Body of pancreas (tissue), 4 donors: ENCODE results near the gene KIAA1191. TPM values are rescaled to one million over a fixed set of nuclear protein-coding genes. Genes with fewer than 3 reads are reported as not detected.

ENCODE experiments used
- ATAC-seq: fragments of 150-250 bp; one replicate; pipeline ENCODE4 v1.9.1; 2016
- DNase-seq, 4 donors: peaks; one replicate each; pipeline ENCODE4 v3.0.0-alpha.2; 2019
- H3K27ac ChIP-seq, 4 donors: fragments of 200-600 bp; sonication (generic); 1 replicate in 3 of 4; 2 replicates in 1 of 4; pipeline versions ENCODE4 v1.5.1 to v1.6.1; 2016 to 2019; ENCODE audit warnings: mild to moderate bottlenecking in 1 of 4, mixed read lengths in 1 of 4, moderate library complexity in 1 of 4
- H3K27me3 ChIP-seq, 2 donors: fragments of 200-600 bp; sonication (generic); one replicate each; pipeline ENCODE4 v1.6.0; 2016; ENCODE audit warnings: mild to moderate bottlenecking in 1 of 2
- H3K36me3 ChIP-seq, 2 donors: fragments of 200-600 bp; sonication (generic); replicated peaks in 1 of 2; 2 replicates each; pipeline ENCODE4 v1.5.1; 2016; ENCODE audit warnings: low read depth in 2 of 2; ENCODE audit not compliant: insufficient read depth in 1 of 2
- H3K4me1 ChIP-seq: fragments of 200-600 bp; sonication (generic); one replicate; pipeline ENCODE4 v1.6.0; 2016
- H3K4me3 ChIP-seq, 2 donors: fragments of 200-600 bp; sonication (generic); 1 replicate in 1 of 2; 2 replicates in 1 of 2; pipeline ENCODE4 v1.5.1; 2016 to 2019
- H3K9me3 ChIP-seq, 3 donors: fragments of 200-600 bp; sonication (generic); 1 replicate in 2 of 3; 2 replicates in 1 of 3; pipeline ENCODE4 v1.5.1; 2016
- POLR2A ChIP-seq, 3 donors: fragments of 450-650 bp; IDR thresholded peaks; one replicate each; pipeline ENCODE4 v1.6.1; 2016; ENCODE audit warnings: antibody characterized with exemption in 3 of 3, mild to moderate bottlenecking in 2 of 3
- WGBS, 2 donors: methylation state at CpG; one replicate each; pipeline ENCODE4 v1.1.5; 2017; 5-methylcytosine and 5-hydroxymethylcytosine counted together
- intact Hi-C: fragments of 100-400 bp; cut with DNase I; formaldehyde crosslinking; loops from one replicate; pipeline ENCODE4 v1.15.1; 2023
- total RNA-seq, 2 donors: library from RNA; depleted of rRNA; stranded (reverse); fragments of >200 nt; gene quantifications; one replicate each; pipeline ENCODE4 v1.1.0, GENCODE V29; 2016
- TF ChIP-seq, protein P1 (sequence below), 7 experiments: fragments of 450-650 bp in 4 of 7; fragments of 200-600 bp in 3 of 7; sonication (generic) in 3 of 7; IDR thresholded peaks; one replicate each; pipeline ENCODE4 v1.5.1; 2016 to 2019; ENCODE audit warnings: antibody characterized with exemption in 7 of 7

The KIAA1191 gene
- total RNA-seq, 2 donors from 2014 or later = 56.0 to 110 TPM

DNA sequence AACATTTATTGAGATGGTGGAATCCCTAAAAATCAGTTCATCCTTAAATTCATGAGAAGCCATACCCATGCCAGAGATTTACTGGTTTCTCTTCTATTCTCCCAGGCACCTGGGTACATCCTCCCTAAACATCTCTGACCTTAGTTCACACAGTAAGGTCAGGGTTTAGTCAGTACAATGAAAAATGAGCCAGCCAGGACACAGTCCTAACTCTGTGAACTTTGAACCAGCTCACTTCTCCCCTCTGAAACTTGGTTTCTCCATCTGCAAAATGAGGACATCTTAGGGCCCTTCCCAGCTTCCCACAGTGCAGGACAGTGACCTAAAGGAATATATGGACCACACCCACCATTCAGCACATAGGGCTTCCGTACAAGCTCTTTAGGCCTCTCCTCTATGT is 24.9 kb upstream of the KIAA1191 start:
- DNase-seq (no peak), ATAC-seq (no peak)
- Histone ChIP-seq H3K4me3 (no peak overlapping the region), H3K27me3 (no peaks in the 10 kb centered on the region), H3K9me3 (no peaks in the 10 kb centered on the region), H3K36me3 (peaks cover 0 to 15% of the 10 kb centered on the region in 2 donors), H3K4me1 (peaks cover 29% of the 10 kb centered on the region), H3K27ac (no peak overlapping the region)
- TF ChIP-seq, protein P1, sequence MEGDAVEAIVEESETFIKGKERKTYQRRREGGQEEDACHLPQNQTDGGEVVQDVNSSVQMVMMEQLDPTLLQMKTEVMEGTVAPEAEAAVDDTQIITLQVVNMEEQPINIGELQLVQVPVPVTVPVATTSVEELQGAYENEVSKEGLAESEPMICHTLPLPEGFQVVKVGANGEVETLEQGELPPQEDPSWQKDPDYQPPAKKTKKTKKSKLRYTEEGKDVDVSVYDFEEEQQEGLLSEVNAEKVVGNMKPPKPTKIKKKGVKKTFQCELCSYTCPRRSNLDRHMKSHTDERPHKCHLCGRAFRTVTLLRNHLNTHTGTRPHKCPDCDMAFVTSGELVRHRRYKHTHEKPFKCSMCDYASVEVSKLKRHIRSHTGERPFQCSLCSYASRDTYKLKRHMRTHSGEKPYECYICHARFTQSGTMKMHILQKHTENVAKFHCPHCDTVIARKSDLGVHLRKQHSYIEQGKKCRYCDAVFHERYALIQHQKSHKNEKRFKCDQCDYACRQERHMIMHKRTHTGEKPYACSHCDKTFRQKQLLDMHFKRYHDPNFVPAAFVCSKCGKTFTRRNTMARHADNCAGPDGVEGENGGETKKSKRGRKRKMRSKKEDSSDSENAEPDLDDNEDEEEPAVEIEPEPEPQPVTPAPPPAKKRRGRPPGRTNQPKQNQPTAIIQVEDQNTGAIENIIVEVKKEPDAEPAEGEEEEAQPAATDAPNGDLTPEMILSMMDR (IDR thresholded peaks at IDR 0.05) = no peak
- no peak for TF ChIP-seq POLR2A (IDR thresholded peaks at IDR 0.05)
- intact Hi-C loops = no loop called here
- WGBS, 2 donors = 88 to 93% methylated on average over 1 of the region's 1 CpG

DNA sequence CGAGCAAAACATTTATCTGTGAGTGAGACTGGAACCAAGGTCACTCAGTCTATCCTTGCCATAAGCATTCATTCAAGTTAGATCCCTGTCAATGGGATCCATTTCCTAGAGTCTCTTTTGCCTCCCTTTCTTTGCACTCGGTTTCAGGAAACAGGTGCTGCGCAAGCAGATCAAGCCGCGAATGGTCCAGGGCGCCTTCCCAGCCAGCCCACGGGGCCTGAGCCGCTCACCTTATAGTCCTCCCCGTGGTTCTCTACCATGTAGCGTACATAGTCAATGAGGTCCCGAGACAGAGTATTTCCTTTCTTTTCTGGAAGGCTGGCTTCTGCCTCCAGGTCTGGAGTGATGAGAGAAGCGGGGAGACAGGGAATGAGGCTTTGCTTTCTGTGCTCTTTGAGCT is 23.4 kb upstream of the KIAA1191 start:
- whole genome bisulfite sequencing, 2 donors = 88 to 92% methylated on average over 12 of the region's 12 CpGs
- no peak overlapping the region for H3K27ac ChIP-seq
- intact Hi-C loops = no loop called here
- no peaks in the 10 kb centered on the region for H3K27me3 ChIP-seq
- TF ChIP-seq POLR2A (IDR thresholded peaks at IDR 0.05) = no peak
- TF ChIP-seq, protein P1 (IDR thresholded peaks at IDR 0.05) = no peak
- ATAC-seq (no peak), DNase-seq (no peak)
- H3K4me1 ChIP-seq = peaks cover 23% of the 10 kb centered on the region
- peaks cover 0 to 15% of the 10 kb centered on the region in 2 donors for H3K36me3 ChIP-seq
- H3K4me3 ChIP-seq = no peak overlapping the region
- H3K9me3 ChIP-seq = no peaks in the 10 kb centered on the region

DNA sequence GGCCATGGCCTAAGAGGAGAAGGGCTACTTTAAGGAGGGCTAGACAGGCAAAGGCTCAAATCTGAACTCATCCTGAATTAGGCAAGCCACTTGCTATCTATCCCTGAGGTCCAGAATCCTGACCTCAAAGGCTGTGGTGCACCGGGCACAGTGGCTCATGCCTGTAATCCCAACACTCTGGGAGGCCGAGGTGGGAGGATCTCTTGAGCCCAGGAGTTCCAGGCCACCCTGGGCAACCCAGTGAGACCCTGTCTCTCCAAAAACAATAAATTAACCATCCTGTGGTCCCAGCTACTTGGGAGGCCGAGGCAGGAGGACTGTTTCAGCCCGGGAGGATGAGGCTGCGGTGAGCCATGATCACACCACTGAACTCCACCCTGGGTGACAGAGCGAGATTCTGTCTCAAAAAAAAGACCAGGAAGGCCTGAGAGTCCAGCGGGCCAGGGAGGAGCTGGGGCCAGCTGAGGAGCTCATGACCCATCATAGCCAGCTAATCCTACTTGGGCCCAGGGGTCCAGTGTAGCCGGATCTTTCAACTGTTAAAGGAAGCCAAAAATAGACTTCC is 22.9 kb upstream of the KIAA1191 start:
- Histone ChIP-seq H3K27ac (no peak overlapping the region), H3K9me3 (no peaks in the 10 kb centered on the region), H3K27me3 (no peaks in the 10 kb centered on the region), H3K4me3 (no peak overlapping the region), H3K4me1 (peaks cover 18% of the 10 kb centered on the region), H3K36me3 (peaks cover 0 to 15% of the 10 kb centered on the region in 2 donors)
- intact Hi-C loops = no loop called here
- TF ChIP-seq POLR2A (IDR thresholded peaks at IDR 0.05) = no peak
- TF ChIP-seq, protein P1 (IDR thresholded peaks at IDR 0.05) = no peak
- 92 to 100% methylated on average over 3 to 8 of the region's 8 CpGs for WGBS, 2 donors
- DNase-seq = no peak
- no peak for ATAC-seq

DNA sequence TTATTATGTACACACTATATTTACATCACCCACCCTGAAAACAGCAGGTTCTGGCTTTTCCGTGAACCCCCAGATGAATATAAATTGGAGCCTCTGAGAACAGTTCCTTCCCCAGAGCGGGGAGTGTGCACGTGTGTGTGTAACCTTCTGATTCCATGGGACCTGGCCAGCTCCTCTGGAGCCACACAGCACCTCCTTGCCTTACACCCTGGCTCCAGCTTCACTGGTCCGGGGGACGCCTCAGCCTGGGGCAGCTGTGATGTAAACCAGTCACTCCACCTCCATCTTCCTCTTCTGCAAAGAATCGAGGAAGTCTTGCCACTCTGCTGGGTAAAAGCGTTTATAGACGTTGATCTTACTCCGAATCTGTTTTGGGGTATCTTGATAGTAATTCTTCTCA is 22.4 kb upstream of the KIAA1191 start:
- Histone ChIP-seq H3K36me3 (peaks cover 0 to 15% of the 10 kb centered on the region in 2 donors), H3K4me1 (peaks cover 17% of the 10 kb centered on the region), H3K27me3 (no peaks in the 10 kb centered on the region), H3K27ac (no peak overlapping the region), H3K9me3 (no peaks in the 10 kb centered on the region), H3K4me3 (no peak overlapping the region)
- no peak for DNase-seq
- WGBS, 2 donors = 80% methylated on average over 9 of the region's 9 CpGs
- ATAC-seq = no peak
- TF ChIP-seq, protein P1 (IDR thresholded peaks at IDR 0.05) = no peak
- TF ChIP-seq POLR2A (IDR thresholded peaks at IDR 0.05) = no peak
- intact Hi-C loops = no loop called here

DNA sequence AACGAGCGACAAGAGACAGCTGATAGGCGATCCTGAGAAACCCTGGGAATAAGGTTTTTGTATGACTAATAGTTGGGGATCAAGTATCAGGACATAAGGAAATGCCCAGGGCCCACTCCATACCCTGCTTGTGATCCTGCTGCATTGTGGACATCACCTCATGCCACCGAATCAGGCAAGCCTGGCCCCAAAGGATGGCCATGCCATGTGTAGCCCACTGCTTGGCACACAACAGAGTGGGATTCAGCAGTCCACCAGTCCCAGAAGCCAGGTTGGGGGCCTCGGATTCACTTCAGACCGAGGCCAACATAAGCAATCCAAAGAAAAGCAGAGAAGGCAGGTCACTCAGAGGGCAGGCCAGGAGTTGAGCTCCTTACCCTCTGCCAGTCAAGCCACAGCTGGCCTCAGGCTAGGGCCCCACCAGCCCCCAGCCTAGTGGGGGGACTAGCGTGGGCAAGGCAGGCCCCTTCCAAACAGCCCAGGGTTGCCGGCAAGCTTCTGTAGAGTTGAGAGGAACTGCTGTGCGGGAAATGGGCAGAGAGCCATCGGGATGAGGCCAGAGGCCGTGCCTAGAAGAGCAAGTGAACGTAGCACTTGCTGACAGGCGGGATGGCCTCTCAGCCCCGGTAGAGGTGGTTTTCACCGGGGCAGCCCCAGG is 21.8 kb upstream of the KIAA1191 start:
- no peak overlapping the region for H3K4me3 ChIP-seq
- DNase-seq (no peak), ATAC-seq (no peak)
- H3K4me1 ChIP-seq = peaks cover 17% of the 10 kb centered on the region
- no peak overlapping the region for H3K27ac ChIP-seq
- TF ChIP-seq, protein P1 (IDR thresholded peaks at IDR 0.05) = no peak
- TF ChIP-seq POLR2A (IDR thresholded peaks at IDR 0.05) = no peak
- intact Hi-C loops = no loop called here
- H3K27me3 ChIP-seq = no peaks in the 10 kb centered on the region
- H3K36me3 ChIP-seq = peaks cover 0 to 15% of the 10 kb centered on the region in 2 donors
- no peaks in the 10 kb centered on the region for H3K9me3 ChIP-seq
- WGBS, 2 donors = 94 to 95% methylated on average over 9 to 15 of the region's 15 CpGs
